ENCODE results near the gene PLA2R1.

DNA sequence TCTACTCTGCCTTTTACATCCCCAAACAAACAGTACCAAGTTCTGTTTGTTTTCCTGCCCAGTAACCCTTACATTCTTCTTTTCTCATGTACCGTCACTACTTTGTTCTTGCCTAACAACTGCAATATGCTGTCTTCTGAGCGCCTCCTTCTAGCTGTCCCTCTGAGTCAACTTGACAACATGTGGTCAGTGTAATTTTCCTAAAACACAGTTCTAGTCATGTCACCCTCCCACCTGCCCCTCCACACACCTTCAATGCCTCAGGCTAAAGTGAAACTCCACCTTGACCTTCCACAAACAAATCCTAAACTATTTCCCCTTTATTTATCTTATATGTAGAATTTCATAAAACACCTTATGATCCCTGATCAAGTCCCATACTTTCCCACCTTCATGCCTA is 139.9 kb downstream of the PLA2R1 start:
- TF ChIP-seq ZNF622 (IDR thresholded peaks at IDR 0.05) (no peak), BRCA1 (IDR thresholded peaks at IDR 0.05; ENCODE audit: low read depth, low read length) (no peak), ZZZ3 (IDR thresholded peaks at IDR 0.05; ENCODE audit: control insufficient read depth, insufficient read length, low read depth) (no peak), POLR2A (IDR thresholded peaks at IDR 0.05; ENCODE audit: low read depth, low read length) (no peak), CTCF (IDR thresholded peaks at IDR 0.05 in 2 of 3, conservative IDR thresholded peaks at IDR 0.05 in 1 of 3; ENCODE audit: control insufficient read depth in 2 of 3, extremely low read depth in 1 of 3, insufficient read depth in 1 of 3, low read depth in 3 of 3, low read length in 3 of 3) (no peak), EP300 (IDR thresholded peaks at IDR 0.05; ENCODE audit: borderline replicate concordance in 1 of 2, control insufficient read depth in 1 of 2, low read depth in 2 of 2, low read length in 2 of 2) (no peak), RUNX3 (IDR thresholded peaks at IDR 0.05; ENCODE audit: low read length) (peak; percentile 81), SRF (IDR thresholded peaks at IDR 0.05; ENCODE audit: low read depth in 2 of 2, low read length in 2 of 2) (no peak), NR2F1 (conservative IDR thresholded peaks at IDR 0.05) (peak; percentile 67), POLR2AphosphoS5 (IDR thresholded peaks at IDR 0.05; ENCODE audit: low read length) (no peak)
- TF ChIP-seq, protein P1, sequence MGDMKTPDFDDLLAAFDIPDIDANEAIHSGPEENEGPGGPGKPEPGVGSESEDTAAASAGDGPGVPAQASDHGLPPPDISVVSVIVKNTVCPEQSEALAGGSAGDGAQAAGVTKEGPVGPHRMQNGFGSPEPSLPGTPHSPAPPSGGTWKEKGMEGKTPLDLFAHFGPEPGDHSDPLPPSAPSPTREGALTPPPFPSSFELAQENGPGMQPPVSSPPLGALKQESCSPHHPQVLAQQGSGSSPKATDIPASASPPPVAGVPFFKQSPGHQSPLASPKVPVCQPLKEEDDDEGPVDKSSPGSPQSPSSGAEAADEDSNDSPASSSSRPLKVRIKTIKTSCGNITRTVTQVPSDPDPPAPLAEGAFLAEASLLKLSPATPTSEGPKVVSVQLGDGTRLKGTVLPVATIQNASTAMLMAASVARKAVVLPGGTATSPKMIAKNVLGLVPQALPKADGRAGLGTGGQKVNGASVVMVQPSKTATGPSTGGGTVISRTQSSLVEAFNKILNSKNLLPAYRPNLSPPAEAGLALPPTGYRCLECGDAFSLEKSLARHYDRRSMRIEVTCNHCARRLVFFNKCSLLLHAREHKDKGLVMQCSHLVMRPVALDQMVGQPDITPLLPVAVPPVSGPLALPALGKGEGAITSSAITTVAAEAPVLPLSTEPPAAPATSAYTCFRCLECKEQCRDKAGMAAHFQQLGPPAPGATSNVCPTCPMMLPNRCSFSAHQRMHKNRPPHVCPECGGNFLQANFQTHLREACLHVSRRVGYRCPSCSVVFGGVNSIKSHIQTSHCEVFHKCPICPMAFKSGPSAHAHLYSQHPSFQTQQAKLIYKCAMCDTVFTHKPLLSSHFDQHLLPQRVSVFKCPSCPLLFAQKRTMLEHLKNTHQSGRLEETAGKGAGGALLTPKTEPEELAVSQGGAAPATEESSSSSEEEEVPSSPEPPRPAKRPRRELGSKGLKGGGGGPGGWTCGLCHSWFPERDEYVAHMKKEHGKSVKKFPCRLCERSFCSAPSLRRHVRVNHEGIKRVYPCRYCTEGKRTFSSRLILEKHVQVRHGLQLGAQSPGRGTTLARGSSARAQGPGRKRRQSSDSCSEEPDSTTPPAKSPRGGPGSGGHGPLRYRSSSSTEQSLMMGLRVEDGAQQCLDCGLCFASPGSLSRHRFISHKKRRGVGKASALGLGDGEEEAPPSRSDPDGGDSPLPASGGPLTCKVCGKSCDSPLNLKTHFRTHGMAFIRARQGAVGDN (IDR thresholded peaks at IDR 0.05), result peak; percentile 18; the same call in 1 of the 2 replicates
- TF ChIP-seq, protein P2, sequence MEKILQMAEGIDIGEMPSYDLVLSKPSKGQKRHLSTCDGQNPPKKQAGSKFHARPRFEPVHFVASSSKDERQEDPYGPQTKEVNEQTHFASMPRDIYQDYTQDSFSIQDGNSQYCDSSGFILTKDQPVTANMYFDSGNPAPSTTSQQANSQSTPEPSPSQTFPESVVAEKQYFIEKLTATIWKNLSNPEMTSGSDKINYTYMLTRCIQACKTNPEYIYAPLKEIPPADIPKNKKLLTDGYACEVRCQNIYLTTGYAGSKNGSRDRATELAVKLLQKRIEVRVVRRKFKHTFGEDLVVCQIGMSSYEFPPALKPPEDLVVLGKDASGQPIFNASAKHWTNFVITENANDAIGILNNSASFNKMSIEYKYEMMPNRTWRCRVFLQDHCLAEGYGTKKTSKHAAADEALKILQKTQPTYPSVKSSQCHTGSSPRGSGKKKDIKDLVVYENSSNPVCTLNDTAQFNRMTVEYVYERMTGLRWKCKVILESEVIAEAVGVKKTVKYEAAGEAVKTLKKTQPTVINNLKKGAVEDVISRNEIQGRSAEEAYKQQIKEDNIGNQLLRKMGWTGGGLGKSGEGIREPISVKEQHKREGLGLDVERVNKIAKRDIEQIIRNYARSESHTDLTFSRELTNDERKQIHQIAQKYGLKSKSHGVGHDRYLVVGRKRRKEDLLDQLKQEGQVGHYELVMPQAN (conservative IDR thresholded peaks at IDR 0.05), result no peak
